ENCODE data around the gene CD1E.
"Not testable (repeated sequence)": the region's sequence is repeated elsewhere in the genome, so short reads cannot be mapped to it uniquely, and the experiment has no call there.

CD1E gene

DNA sequence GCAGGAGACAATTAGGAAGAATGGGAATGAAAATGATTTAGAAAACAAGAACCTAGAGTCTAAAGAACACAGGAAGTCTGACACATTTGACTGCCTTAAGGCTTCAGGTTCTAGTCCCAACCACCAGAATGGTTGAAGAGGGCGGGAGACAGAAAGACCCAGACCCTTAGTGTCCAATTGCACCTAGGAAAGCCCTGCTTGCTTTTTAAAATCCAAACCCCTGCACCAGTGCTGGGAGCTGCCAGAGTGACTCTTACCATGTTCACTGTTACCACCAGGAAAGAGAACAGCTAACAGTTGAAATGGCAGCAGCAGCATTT lies 22.6 kb upstream of the CD1E start:
- Histone ChIP-seq H3K4me3 (ENCODE audit: insufficient read depth, low read depth, low read length) (no peak overlapping the region), H3K27me3 (ENCODE audit: control insufficient read depth, insufficient read depth, low read length, poor library complexity, severe bottlenecking) (no peaks in the 10 kb centered on the region), H3K36me3 (ENCODE audit: control insufficient read depth, insufficient read depth, low read length) (no peaks in the 10 kb centered on the region), H3K9me3 (ENCODE audit: control insufficient read depth, low read length) (no peaks in the 10 kb centered on the region), H3K4me1 (ENCODE audit: control insufficient read depth, insufficient read depth, low read length) (no peaks in the 10 kb centered on the region), H3K27ac (ENCODE audit: insufficient read depth, low read depth, low read length, poor library complexity, severe bottlenecking) (no peak overlapping the region)
- WGBS, 2 experiments, result 96 to 97% methylated on average over 1 of the region's 1 CpG

DNA sequence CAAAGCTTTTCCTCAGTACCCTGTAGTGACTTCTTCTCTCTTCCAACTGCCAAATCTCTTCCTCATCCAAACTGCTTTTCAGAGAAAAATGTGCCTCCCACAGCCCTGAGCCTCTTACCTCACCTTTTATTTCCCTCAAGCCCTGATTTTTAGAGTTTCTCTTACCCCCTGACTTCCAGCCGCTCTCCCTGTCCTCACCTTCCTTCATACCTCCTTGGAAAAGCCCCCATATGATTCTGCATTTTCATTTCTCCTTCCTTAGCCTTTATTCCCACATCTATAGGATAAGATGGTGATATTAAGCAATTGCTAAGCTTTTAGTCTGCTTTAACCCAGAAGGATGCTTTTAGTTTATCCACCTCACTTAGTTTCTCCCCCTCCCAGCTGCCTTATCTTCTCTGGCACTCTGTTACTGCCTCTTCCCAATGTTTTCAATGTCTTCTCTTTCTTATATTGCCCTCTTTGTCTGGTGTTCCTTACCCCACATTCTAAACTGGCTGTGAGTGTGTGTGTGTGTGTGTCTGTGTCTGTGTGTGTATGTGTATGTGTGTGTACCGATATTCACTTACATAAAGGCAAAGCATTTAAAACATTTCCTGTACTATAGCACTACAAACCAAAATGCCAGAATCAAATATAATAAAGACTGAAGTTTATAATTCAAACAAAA lies 22.1 kb upstream of the CD1E start, which contains the start of gene CD1B:
Gene CD1B (minus strand): TSS at position 51 of the 670 bp plus-strand sequence. CDS start 108 bp downstream, outside the sequence.
- no peaks in the 10 kb centered on the region for H3K9me3 ChIP-seq (ENCODE audit: control insufficient read depth, low read length)
- no peak within 1 kb of the TSS for H3K27ac ChIP-seq (ENCODE audit: insufficient read depth, low read depth, low read length, poor library complexity, severe bottlenecking)
- H3K36me3 ChIP-seq (ENCODE audit: control insufficient read depth, insufficient read depth, low read length), result no peaks in the 10 kb centered on the region
- H3K4me3 ChIP-seq (ENCODE audit: insufficient read depth, low read depth, low read length), result no peak within 1 kb of the TSS
- H3K27me3 ChIP-seq (ENCODE audit: control insufficient read depth, insufficient read depth, low read length, poor library complexity, severe bottlenecking), result no peaks in the 10 kb centered on the region
- 88 to 100% methylated on average over 1 of the region's 2 CpGs for WGBS, 2 experiments
- H3K4me1 ChIP-seq (ENCODE audit: control insufficient read depth, insufficient read depth, low read length), result no peaks in the 10 kb centered on the region

DNA sequence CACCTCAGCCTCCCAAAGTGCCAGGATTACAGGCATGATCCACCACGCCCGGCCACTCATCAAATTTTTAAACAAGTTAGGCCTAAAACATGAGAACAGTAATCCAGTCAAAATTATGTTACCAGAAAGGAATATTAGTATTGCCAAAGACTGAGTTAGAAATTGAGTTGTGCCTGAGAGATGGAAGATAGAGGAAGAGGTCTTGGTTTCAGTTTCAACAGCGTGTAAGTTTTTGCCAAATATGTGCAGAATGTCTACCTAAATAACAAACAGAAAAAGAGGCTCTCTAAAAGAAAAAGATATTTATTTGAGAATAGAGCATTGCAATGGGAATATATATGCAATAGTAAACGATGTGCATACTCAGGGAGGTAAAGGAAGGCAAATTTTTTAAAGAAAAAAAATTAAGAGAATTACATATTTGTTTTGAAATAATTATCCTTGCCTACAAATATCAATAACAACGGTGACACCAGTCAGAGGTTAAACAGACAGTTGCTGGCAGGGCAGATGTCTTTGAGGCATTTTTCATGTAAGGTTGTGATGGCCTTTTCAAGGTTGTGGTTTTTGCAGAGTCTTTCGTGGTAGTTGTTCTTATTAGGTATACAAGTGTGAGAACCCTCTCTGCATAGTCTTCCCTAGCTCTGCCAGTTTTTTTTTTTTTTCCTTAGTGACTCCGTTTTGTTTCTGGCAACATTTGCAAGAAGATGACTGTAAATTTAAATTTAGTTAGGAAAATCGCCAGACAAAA lies 20.1 kb upstream of the CD1E start:
- no peak overlapping the region for H3K4me3 ChIP-seq (ENCODE audit: insufficient read depth, low read depth, low read length)
- no peaks in the 10 kb centered on the region for H3K36me3 ChIP-seq (ENCODE audit: control insufficient read depth, insufficient read depth, low read length)
- H3K9me3 ChIP-seq (ENCODE audit: control insufficient read depth, low read length), result no peaks in the 10 kb centered on the region
- H3K27ac ChIP-seq (ENCODE audit: insufficient read depth, low read depth, low read length, poor library complexity, severe bottlenecking), result no peak overlapping the region
- H3K27me3 ChIP-seq (ENCODE audit: control insufficient read depth, insufficient read depth, low read length, poor library complexity, severe bottlenecking), result no peaks in the 10 kb centered on the region
- H3K4me1 ChIP-seq (ENCODE audit: control insufficient read depth, insufficient read depth, low read length), result no peaks in the 10 kb centered on the region
- WGBS, 2 experiments, result 84 to 95% methylated on average over 6 to 8 of the region's 8 CpGs

DNA sequence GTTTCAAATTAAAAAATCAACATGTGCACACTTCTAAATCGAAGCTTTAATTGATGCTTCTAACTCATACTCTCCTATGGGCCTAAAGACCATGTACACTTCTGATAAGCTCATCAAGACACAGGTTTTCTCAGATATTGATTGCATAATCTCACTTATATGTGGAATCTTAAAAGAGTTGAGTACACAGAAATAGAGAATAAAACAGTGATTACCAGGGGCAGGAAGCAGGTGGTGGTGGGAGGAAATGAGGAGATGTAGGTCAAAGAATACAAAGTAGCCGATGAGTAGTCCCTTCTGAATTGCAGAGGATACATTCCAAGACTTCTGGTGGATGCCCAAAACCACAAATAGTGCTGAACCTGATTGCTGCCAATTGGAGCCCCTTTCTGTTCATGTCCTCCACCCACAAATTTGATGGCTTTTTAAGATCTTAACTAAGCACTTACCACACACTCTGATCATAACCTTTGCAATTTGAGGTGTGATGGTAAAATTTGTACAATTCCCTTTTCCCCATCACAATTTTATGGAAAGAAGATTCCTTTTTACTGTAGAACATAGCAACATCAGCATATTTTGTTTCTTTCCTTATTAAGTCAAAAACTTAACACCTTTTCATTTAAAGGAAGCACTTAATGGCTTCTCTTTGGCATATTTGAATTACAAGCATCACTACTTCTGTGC lies 19.0 kb upstream of the CD1E start:
- Histone ChIP-seq H3K36me3 (ENCODE audit: control insufficient read depth, insufficient read depth, low read length) (no peaks in the 10 kb centered on the region), H3K27me3 (ENCODE audit: control insufficient read depth, insufficient read depth, low read length, poor library complexity, severe bottlenecking) (no peaks in the 10 kb centered on the region), H3K4me1 (ENCODE audit: control insufficient read depth, insufficient read depth, low read length) (no peaks in the 10 kb centered on the region), H3K9me3 (ENCODE audit: control insufficient read depth, low read length) (no peaks in the 10 kb centered on the region), H3K27ac (ENCODE audit: insufficient read depth, low read depth, low read length, poor library complexity, severe bottlenecking) (no peak overlapping the region), H3K4me3 (ENCODE audit: insufficient read depth, low read depth, low read length) (no peak overlapping the region)
- 87 to 93% methylated on average over 2 of the region's 2 CpGs for WGBS, 2 experiments

DNA sequence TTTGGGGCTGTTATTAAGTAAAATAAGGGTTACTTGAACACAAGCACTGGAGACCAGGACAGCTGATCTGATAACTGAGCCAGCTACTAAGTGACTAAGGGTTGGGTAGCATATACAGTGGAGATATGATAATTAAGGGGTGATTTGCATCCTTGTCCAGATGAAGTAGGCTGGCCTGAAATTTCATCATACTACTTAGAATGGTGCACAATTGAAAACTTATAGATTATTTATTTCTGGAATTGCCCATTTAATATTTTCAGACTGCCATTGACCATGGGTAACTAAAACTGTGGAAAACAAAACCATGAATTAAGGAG lies 18.5 kb upstream of the CD1E start:
- Histone ChIP-seq H3K4me1 (ENCODE audit: control insufficient read depth, insufficient read depth, low read length) (no peaks in the 10 kb centered on the region), H3K27ac (ENCODE audit: insufficient read depth, low read depth, low read length, poor library complexity, severe bottlenecking) (no peak overlapping the region), H3K4me3 (ENCODE audit: insufficient read depth, low read depth, low read length) (no peak overlapping the region), H3K36me3 (ENCODE audit: control insufficient read depth, insufficient read depth, low read length) (no peaks in the 10 kb centered on the region), H3K9me3 (ENCODE audit: control insufficient read depth, low read length) (no peaks in the 10 kb centered on the region), H3K27me3 (ENCODE audit: control insufficient read depth, insufficient read depth, low read length, poor library complexity, severe bottlenecking) (no peaks in the 10 kb centered on the region)

DNA sequence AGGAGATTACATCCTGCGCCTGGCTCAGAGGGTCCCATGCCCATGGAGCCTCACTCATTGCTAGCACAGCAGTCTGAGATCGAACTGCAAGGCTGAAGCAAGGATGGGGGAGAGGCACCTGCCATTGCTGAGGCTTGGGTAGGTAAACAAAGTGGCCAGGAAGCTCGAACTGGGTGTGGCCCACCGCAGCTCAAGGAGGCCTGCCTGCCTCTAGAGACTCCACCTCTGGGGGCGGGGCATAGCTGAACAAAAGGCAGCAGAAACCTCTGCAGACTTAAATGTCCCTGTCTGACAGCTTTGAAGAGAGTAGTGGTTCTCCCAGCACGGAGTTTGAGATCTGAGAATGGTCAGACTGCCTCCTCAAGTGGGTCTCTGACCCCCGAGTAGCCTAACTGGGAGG lies 17.3 kb upstream of the CD1E start:
- 76 to 80% methylated on average over 7 of the region's 7 CpGs for WGBS, 2 experiments
- not testable (repeated sequence) for H3K4me1 ChIP-seq (ENCODE audit: control insufficient read depth, insufficient read depth, low read length); H3K4me3 ChIP-seq (ENCODE audit: insufficient read depth, low read depth, low read length); H3K27me3 ChIP-seq (ENCODE audit: control insufficient read depth, insufficient read depth, low read length, poor library complexity, severe bottlenecking); H3K9me3 ChIP-seq (ENCODE audit: control insufficient read depth, low read length); H3K27ac ChIP-seq (ENCODE audit: insufficient read depth, low read depth, low read length, poor library complexity, severe bottlenecking); H3K36me3 ChIP-seq (ENCODE audit: control insufficient read depth, insufficient read depth, low read length)

DNA sequence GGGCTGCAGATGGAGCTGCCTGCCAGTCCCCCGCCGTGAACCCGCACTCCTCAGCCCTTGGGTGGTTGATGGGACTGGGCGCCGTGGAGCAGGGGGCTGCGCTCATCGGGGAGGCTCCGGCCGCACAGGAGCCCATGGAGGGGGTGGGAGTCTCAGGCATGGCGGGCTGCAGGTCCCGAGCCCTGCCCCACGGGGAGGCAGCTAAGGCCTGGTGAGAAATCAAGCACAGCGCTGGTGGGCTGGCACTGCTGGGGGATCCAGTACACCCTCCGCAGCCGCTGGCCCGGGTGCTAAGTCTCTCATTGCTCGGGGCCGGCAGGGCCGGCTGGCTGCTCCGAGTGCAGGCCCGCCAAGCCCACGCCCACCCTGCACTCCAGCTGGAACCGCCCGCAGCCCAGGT lies 4.7 kb upstream of the CD1E start:
- H3K4me1 ChIP-seq (ENCODE audit: control insufficient read depth, insufficient read depth, low read length); H3K4me3 ChIP-seq (ENCODE audit: insufficient read depth, low read depth, low read length); H3K9me3 ChIP-seq (ENCODE audit: control insufficient read depth, low read length); H3K36me3 ChIP-seq (ENCODE audit: control insufficient read depth, insufficient read depth, low read length); H3K27ac ChIP-seq (ENCODE audit: insufficient read depth, low read depth, low read length, poor library complexity, severe bottlenecking); H3K27me3 ChIP-seq (ENCODE audit: control insufficient read depth, insufficient read depth, low read length, poor library complexity, severe bottlenecking): not testable (repeated sequence)
- WGBS, 2 experiments, result 96% methylated on average over 24 of the region's 24 CpGs

DNA sequence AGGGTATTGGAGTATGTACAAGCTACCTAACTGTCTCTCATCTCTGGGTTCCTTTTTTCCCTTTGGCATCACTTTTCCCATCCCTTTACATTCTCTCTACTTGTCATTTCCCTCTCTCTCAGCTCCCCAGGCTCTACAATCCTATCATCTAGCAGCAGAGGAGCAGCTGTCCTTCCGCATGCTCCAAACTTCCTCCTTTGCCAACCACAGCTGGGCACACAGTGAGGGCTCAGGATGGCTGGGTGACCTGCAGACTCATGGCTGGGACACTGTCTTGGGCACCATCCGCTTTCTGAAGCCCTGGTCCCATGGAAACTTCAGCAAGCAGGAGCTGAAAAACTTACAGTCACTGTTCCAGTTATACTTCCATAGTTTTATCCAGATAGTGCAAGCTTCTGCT lies 561 bp downstream of the CD1E start:
- Histone ChIP-seq H3K27me3 (ENCODE audit: control insufficient read depth, insufficient read depth, low read length, poor library complexity, severe bottlenecking) (no peaks in the 10 kb centered on the region), H3K27ac (ENCODE audit: insufficient read depth, low read depth, low read length, poor library complexity, severe bottlenecking) (no peak overlapping the region), H3K9me3 (ENCODE audit: control insufficient read depth, low read length) (no peaks in the 10 kb centered on the region), H3K4me3 (ENCODE audit: insufficient read depth, low read depth, low read length) (no peak overlapping the region), H3K4me1 (ENCODE audit: control insufficient read depth, insufficient read depth, low read length) (no peaks in the 10 kb centered on the region), H3K36me3 (ENCODE audit: control insufficient read depth, insufficient read depth, low read length) (no peaks in the 10 kb centered on the region)
- WGBS, 2 experiments, result 95 to 96% methylated on average over 2 of the region's 2 CpGs

DNA sequence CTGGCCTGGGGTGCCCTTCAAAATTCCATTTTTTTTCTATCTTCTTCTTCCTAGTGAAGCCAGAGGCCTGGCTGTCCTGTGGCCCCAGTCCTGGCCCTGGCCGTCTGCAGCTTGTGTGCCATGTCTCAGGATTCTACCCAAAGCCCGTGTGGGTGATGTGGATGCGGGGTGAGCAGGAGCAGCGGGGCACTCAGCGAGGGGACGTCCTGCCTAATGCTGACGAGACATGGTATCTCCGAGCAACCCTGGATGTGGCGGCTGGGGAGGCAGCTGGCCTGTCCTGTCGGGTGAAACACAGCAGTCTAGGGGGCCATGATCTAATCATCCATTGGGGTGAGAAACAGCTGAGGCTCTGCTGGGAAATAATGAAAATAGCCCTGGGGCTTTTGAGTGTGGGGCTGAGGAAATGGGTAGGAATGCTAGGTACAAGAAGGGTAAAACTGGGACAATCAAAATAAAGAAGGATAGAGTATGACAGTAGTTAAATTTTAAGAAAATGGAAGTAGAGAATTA lies 2.1 kb downstream of the CD1E start:
- Histone ChIP-seq H3K4me1 (ENCODE audit: control insufficient read depth, insufficient read depth, low read length) (no peaks in the 10 kb centered on the region), H3K36me3 (ENCODE audit: control insufficient read depth, insufficient read depth, low read length) (no peaks in the 10 kb centered on the region), H3K27ac (ENCODE audit: insufficient read depth, low read depth, low read length, poor library complexity, severe bottlenecking) (no peak overlapping the region), H3K9me3 (ENCODE audit: control insufficient read depth, low read length) (no peaks in the 10 kb centered on the region), H3K4me3 (ENCODE audit: insufficient read depth, low read depth, low read length) (no peak overlapping the region), H3K27me3 (ENCODE audit: control insufficient read depth, insufficient read depth, low read length, poor library complexity, severe bottlenecking) (no peaks in the 10 kb centered on the region)
- 94 to 95% methylated on average over 10 of the region's 10 CpGs for whole genome bisulfite sequencing, 2 experiments

DNA sequence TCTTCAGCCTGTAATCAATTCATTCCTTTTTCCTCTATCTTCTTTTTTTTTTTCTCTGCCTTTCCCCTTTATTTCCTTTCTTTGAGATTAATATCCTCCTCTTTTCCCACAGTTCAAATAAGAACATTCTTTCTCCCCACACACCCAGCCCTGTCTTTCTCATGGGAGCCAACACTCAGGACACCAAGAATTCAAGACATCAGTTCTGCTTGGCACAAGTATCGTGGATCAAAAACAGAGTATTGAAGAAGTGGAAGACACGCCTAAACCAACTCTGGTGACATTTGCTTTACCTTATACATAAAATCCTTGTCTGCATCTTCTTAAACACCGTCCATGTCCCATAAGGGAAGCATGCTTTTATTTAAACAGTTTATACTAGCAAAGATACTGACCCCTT lies 2.9 kb downstream of the CD1E start:
- 96% methylated on average over 3 of the region's 3 CpGs for WGBS, 2 experiments
- H3K36me3 ChIP-seq (ENCODE audit: control insufficient read depth, insufficient read depth, low read length), result no peaks in the 10 kb centered on the region
- no peaks in the 10 kb centered on the region for H3K4me1 ChIP-seq (ENCODE audit: control insufficient read depth, insufficient read depth, low read length)
- no peak overlapping the region for H3K4me3 ChIP-seq (ENCODE audit: insufficient read depth, low read depth, low read length)
- H3K27me3 ChIP-seq (ENCODE audit: control insufficient read depth, insufficient read depth, low read length, poor library complexity, severe bottlenecking), result no peaks in the 10 kb centered on the region
- H3K27ac ChIP-seq (ENCODE audit: insufficient read depth, low read depth, low read length, poor library complexity, severe bottlenecking), result no peak overlapping the region
- H3K9me3 ChIP-seq (ENCODE audit: control insufficient read depth, low read length), result no peaks in the 10 kb centered on the region

Data from ectodermal cell (in vitro differentiated cells).